GM12878 (cell line): ENCODE measurements around the gene CNOT11. TPM values are rescaled to one million over a fixed set of nuclear protein-coding genes. Genes with fewer than 3 reads are reported as not detected.

Experiments
- ATAC-seq: fragments of 200-7000 bp; cut with Tn5 transposase; 3 replicates; pipeline ENCODE4 v1.9.1; 2020; ENCODE audit warnings: mild to moderate bottlenecking, moderate library complexity
- BruUV-seq: library from RNA; stranded (reverse); fragments of 400-500 nt; replicated peaks from 2 replicates; lab custom pipeline; 2021; lab: Mats Ljungman, UMichigan
- CTCF ChIA-PET: fragments of 300-600 bp; sonication (Branson Sonifier 250); formaldehyde crosslinking; extraction: SDS; loops from one replicate; lab custom pipeline; 2021; ENCODE audit warnings: inconsistent platforms; lab: Yijun Ruan, JAX
- POLR2A ChIA-PET: fragments of 350-600 bp; formaldehyde crosslinking; extraction: SDS; loops from one replicate; lab custom pipeline; 2021; ENCODE audit warnings: inconsistent platforms; lab: Charles Lee
- RAD21 ChIA-PET: fragments of 300-600 bp; sonication (Branson Sonifier 250); formaldehyde crosslinking; loops from one replicate; lab custom pipeline; 2023; ENCODE audit warnings: antibody characterized with exemption; ENCODE audit not compliant: unreplicated experiment; lab: Charles Lee
- SMC1A ChIA-PET: fragments of 300-600 bp; sonication (Branson Sonifier 250); formaldehyde crosslinking; loops from one replicate; lab custom pipeline; 2023; ENCODE audit not compliant: unreplicated experiment, uncharacterized antibody; lab: Charles Lee
- DNase-seq: peaks from one replicate; pipeline ENCODE4 v3.0.0-alpha.2; 2011; ENCODE audit warnings: low read depth, low spot score
- FAIRE-seq: peaks from 3 replicates; lab custom pipeline; 2011; peaks lifted over from hg19 to GRCh38; lab: Jason Lieb, UNC
- H2AFZ ChIP-seq: 2 replicates; pipeline ENCODE4 v1.6.0; 2011; ENCODE audit warnings: low read depth, low read length, control low read depth; ENCODE audit not compliant: control insufficient read depth
- H3K27ac ChIP-seq: 2 replicates; pipeline ENCODE4 v1.5.1; 2011; ENCODE audit warnings: control low read depth; ENCODE audit not compliant: control insufficient read depth, insufficient read depth
- H3K27me3 ChIP-seq, 2 experiments: replicated peaks in 1 of 2; 2 replicates each; pipeline versions ENCODE4 v1.6.0 to v1.6.1; 2011; ENCODE audit warnings: low read length in 1 of 2; ENCODE audit not compliant: control insufficient read depth in 2 of 2, insufficient read depth in 2 of 2
- H3K36me3 ChIP-seq, 2 experiments: 2 replicates each; pipeline ENCODE4 v1.5.1; 2011; ENCODE audit warnings: low read length in 1 of 2; ENCODE audit not compliant: control insufficient read depth in 2 of 2, insufficient read depth in 2 of 2
- H3K4me1 ChIP-seq: 2 replicates; pipeline ENCODE4 v1.6.1; 2011; ENCODE audit warnings: mild to moderate bottlenecking, low read length, moderate library complexity, mixed read lengths; ENCODE audit not compliant: control insufficient read depth, insufficient read depth
- H3K4me2 ChIP-seq: 2 replicates; pipeline ENCODE4 v1.6.0; 2011; ENCODE audit warnings: control low read depth; ENCODE audit not compliant: control insufficient read depth, insufficient read depth
- H3K4me3 ChIP-seq: fragments of 200-600 bp; sonication (generic); 2 replicates; pipeline ENCODE4 v1.5.1; 2016
- H3K79me2 ChIP-seq: 2 replicates; pipeline ENCODE4 v1.6.0; 2011; ENCODE audit warnings: low read length; ENCODE audit not compliant: control insufficient read depth, insufficient read depth
- H3K9ac ChIP-seq: 2 replicates; pipeline ENCODE4 v1.8.0; 2011; ENCODE audit warnings: low read length, control low read depth, mixed read lengths; ENCODE audit not compliant: control insufficient read depth, insufficient read depth
- H3K9me3 ChIP-seq: replicated peaks from 3 replicates; pipeline ENCODE4 v1.5.1; 2011; ENCODE audit warnings: mild to moderate bottlenecking, low read length; ENCODE audit not compliant: control insufficient read depth, insufficient read depth
- H4K20me1 ChIP-seq: 2 replicates; pipeline ENCODE4 v1.6.0; 2011; ENCODE audit not compliant: control insufficient read depth, insufficient read depth
- IRF3 ChIP-seq: fragments of 450-650 bp; IDR thresholded peaks from 2 replicates; pipeline ENCODE4 v1.6.1; 2014; ENCODE audit warnings: mild to moderate bottlenecking
- POLR2AphosphoS2 ChIP-seq: IDR thresholded peaks from 2 replicates; pipeline ENCODE4 v1.6.1; 2011; ENCODE audit warnings: low read depth, mild to moderate bottlenecking, low read length, improper control_type of control experiment, moderate library complexity
- RCOR1 ChIP-seq: conservative IDR thresholded peaks from 2 replicates; pipeline ENCODE4 v1.6.1; 2012; ENCODE audit warnings: low read depth, low read length, improper control_type of control experiment
- RFX5 ChIP-seq: IDR thresholded peaks from 2 replicates; pipeline ENCODE4 v1.6.1; 2011; ENCODE audit warnings: low read depth, low read length, improper control_type of control experiment
- SMAD5 ChIP-seq: IDR thresholded peaks from 2 replicates; pipeline ENCODE4 v1.6.1; 2016; ENCODE audit warnings: antibody characterized with exemption, low read depth
- TCF12 ChIP-seq: IDR thresholded peaks from 2 replicates; pipeline ENCODE4 v1.6.1; 2011; ENCODE audit warnings: low read depth, mild to moderate bottlenecking, low read length
- TCF7 ChIP-seq: IDR thresholded peaks from 2 replicates; pipeline ENCODE4 v1.6.1; 2014; ENCODE audit warnings: antibody characterized with exemption, borderline replicate concordance
- ZBTB4 ChIP-seq: fragments of 450-650 bp; formaldehyde crosslinking; IDR thresholded peaks from 2 replicates; pipeline ENCODE4 v1.4.0; 2022; ENCODE audit warnings: mild to moderate bottlenecking, moderate library complexity
- ZNF274 ChIP-seq: IDR thresholded peaks from one replicate; pipeline ENCODE4 v1.8.0; 2011; ENCODE audit not compliant: insufficient read length, insufficient read depth
- WGBS: methylation state at CpG from one replicate; pipeline ENCODE4 v1.1.6; 2016; ENCODE audit warnings: low lambda C conversion rate; ENCODE audit not compliant: insufficient replicate concordance, insufficient coverage; ENCODE audit errors: missing lambda C conversion rate; 5-methylcytosine and 5-hydroxymethylcytosine counted together
- in situ Hi-C: fragments of 300-500 bp; cut with MboI; formaldehyde crosslinking; loops from 9 replicates; pipeline ENCODE4 v1.14.3; 2018; ENCODE audit warnings: mixed read lengths
- intact Hi-C: fragments of 100-400 bp; cut with micrococcal nuclease; formaldehyde crosslinking; loops from one replicate; pipeline ENCODE4 v1.14.2; 2022; ENCODE audit not compliant: unreplicated experiment
- polyA plus RNA-seq, 11 experiments: library from polyadenylated mRNA; depleted of rRNA in 4 of 11; unstranded in 6 of 11; stranded (reverse) in 5 of 11; fragments of >200 nt; fragmentation: Nextera tagmentation in 4 of 11; fragmentation: Illumina TruSeq in 1 of 11; extraction: Ambion mirVana in 4 of 11; extraction: Trizol in 1 of 11; gene quantifications; 1 replicate in 1 of 11; 2 replicates in 10 of 11; pipeline versions ENCODE4 v1.2.1 to v1.2.3, GENCODE V29; 2011 to 2016; ENCODE audit warnings: inconsistent platforms in 2 of 11, missing spikeins in 2 of 11, low read depth in 1 of 11
- total RNA-seq, 4 experiments: library from RNA; depleted of rRNA in 3 of 4; stranded (reverse); fragments of >200 nt in 3 of 4; fragmentation: Illumina TruSeq in 1 of 4; extraction: Trizol in 1 of 4; gene quantifications; 2 replicates each; pipeline versions ENCODE4 v1.2.1 to v1.2.3, GENCODE V29; 2013 to 2021

CNOT11 gene
- total and polyA plus RNA-seq, 10 of the 15 experiments (the other 5 are each of a cell fraction or from before 2014, with no cell fraction given) = 10.8 to 111 (median 50.5) TPM

- BruUV-seq = no TSS peak
- H3K9me3 ChIP-seq = no peaks in the 10 kb centered on the region
- no peak overlapping the region for H3K9ac ChIP-seq
- WGBS = 88% methylated on average over 7 of the region's 7 CpGs
- CTCF ChIA-PET = no interaction called here
- H3K4me2 ChIP-seq = no peak overlapping the region
- peaks cover 13% of the 10 kb centered on the region; the same call in 1 of the 2 replicates for H3K4me1 ChIP-seq
- in situ Hi-C loops (no loop called here), intact Hi-C loops (no loop called here)
- no peak for FAIRE-seq
- H2AFZ ChIP-seq = no peak overlapping the region
- no peaks in the 10 kb centered on the region; a peak in 1 of 4 replicates for H3K36me3 ChIP-seq
- H3K4me3 ChIP-seq = no peak overlapping the region
- no peak for ATAC-seq
- POLR2A ChIA-PET = interaction anchor here (1.1 kb wide), 1 partner anchor 30 kb away, joined by 5 read pairs; no protein-coding TSS in a partner anchor
- no peaks in the 10 kb centered on the region for H3K27me3 ChIP-seq
- H3K79me2 ChIP-seq = peaks cover 4% of the 10 kb centered on the region
- RAD21 ChIA-PET = no interaction called here
- H3K27ac ChIP-seq = no peak overlapping the region
- no peaks in the 10 kb centered on the region for H4K20me1 ChIP-seq
- SMC1A ChIA-PET = interaction anchor here (0.7 to 2.6 kb wide), 3 partner anchors 16 to 62 kb away, joined by 3 to 13 read pairs (median 3); no protein-coding TSS in a partner anchor
- TF ChIP-seq ZBTB4 (CRISPR knock-in tag) = no peak
- TF ChIP-seq, all 136 proteins: peak for 0
- no peak for DNase-seq
Measured at GRCh38 chr2:101300836-101301235, 48.1 kb downstream of the CNOT11 start.

DNA sequence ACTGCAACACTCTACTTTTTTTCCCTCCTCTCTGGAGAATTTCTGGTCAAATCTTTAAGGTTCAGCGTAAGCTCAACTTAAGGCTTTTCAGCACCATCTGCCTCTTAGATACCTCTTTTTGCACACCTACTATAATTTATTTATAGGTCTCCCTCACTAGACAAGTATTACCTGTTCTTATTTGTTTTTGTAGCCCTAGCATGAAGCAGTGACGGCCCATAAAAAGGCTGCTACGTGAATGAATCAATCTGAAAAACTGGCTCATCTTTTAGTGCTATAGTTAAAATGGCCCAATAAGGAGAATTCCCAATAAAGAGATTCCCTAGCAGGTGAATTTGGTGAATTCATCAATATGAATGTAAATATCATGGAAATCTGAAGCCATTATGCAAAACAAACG lies 49.3 kb downstream of the CNOT11 start:
- no peak overlapping the region for H3K27ac ChIP-seq
- peaks cover 9% of the 10 kb centered on the region for H3K79me2 ChIP-seq
- H3K9ac ChIP-seq = no peak overlapping the region
- RAD21 ChIA-PET = no interaction called here
- BruUV-seq = no TSS peak
- 71% methylated on average over 4 of the region's 4 CpGs for WGBS
- H3K27me3 ChIP-seq = no peaks in the 10 kb centered on the region
- H2AFZ ChIP-seq = no peak overlapping the region
- in situ Hi-C loops (no loop called here), intact Hi-C loops (no loop called here)
- H3K36me3 ChIP-seq = no peaks in the 10 kb centered on the region; a peak in 1 of 4 replicates
- ATAC-seq (no peak), FAIRE-seq (no peak), DNase-seq (no peak)
- peaks cover 20% of the 10 kb centered on the region for H3K4me1 ChIP-seq
- H3K4me2 ChIP-seq = no peak overlapping the region
- SMC1A ChIA-PET = interaction anchor here (1.0 to 1.1 kb wide), 2 partner anchors 9 to 46 kb away, joined by 3 read pairs; no protein-coding TSS in a partner anchor
- no peaks in the 10 kb centered on the region for H4K20me1 ChIP-seq
- CTCF ChIA-PET = no interaction called here
- no peaks in the 10 kb centered on the region for H3K9me3 ChIP-seq
- POLR2A ChIA-PET = interaction anchor here (0.7 kb wide), 1 partner anchor 15 kb away, joined by 4 read pairs; no protein-coding TSS in a partner anchor
- no peak overlapping the region for H3K4me3 ChIP-seq
- no peak for TF ChIP-seq TCF12
- no peak for TF ChIP-seq TCF7
- no peak for TF ChIP-seq RCOR1
- no peak for TF ChIP-seq POLR2AphosphoS2
- no peak for TF ChIP-seq ZNF274
- no peak for TF ChIP-seq RFX5
- TF ChIP-seq SMAD5 = no peak
- TF ChIP-seq IRF3 = no peak
